Forelimb muscle (tissue), 1 donor: Measurements from ENCODE around the gene ELMOD3. TPM values are rescaled to one million over a fixed set of nuclear protein-coding genes. Genes with fewer than 3 reads are reported as not detected.
"Not testable (repeated sequence)": the region's sequence is repeated elsewhere in the genome, so short reads cannot be mapped to it uniquely, and the experiment has no call there.

Experiments
- DNase-seq: peaks from one replicate; pipeline ENCODE4 v3.0.0-alpha.2; 2013; ENCODE audit warnings: low read depth
- polyA plus RNA-seq: library from polyadenylated mRNA; unstranded; fragments of 120-200 nt; gene quantifications from one replicate; pipeline ENCODE4 v1.2.1, GENCODE V29; 2013; ENCODE audit not compliant: insufficient read length

ELMOD3 gene
- polyA plus RNA-seq: 15.5 TPM

GRCh38 chr2:85354286-85355072 lies at the start of gene ELMOD3, which contains the start of gene RETSAT:
Gene ELMOD3, plus strand, starts transcription at chr2:85354769. Its CDS starts 2,430 bp downstream, at chr2:85357199.
Gene RETSAT, minus strand, starts transcription at chr2:85354528. Its CDS starts 21 bp downstream, at chr2:85354507.
- DNase-seq: peak; percentile 99

GRCh38 chr2:85307527-85307897 lies 47.1 kb upstream of the ELMOD3 start:
- no peak for DNase-seq

- DNase-seq: no peak
Observed at GRCh38 chr2:85308201-85308600, 46.4 kb upstream of the ELMOD3 start.

- no peak for DNase-seq
Observed at GRCh38 chr2:85308896-85309555, 45.5 kb upstream of the ELMOD3 start.

- no peak for DNase-seq
Observed at GRCh38 chr2:85309699-85310321, 44.8 kb upstream of the ELMOD3 start.

- no peak for DNase-seq
Observed at GRCh38 chr2:85310330-85310729, 44.2 kb upstream of the ELMOD3 start.

GRCh38 chr2:85312404-85312803 lies 42.2 kb upstream of the ELMOD3 start:
- DNase-seq: no peak

- no peak for DNase-seq
Observed at GRCh38 chr2:85314884-85315242, 39.7 kb upstream of the ELMOD3 start.

GRCh38 chr2:85315921-85316320 lies 38.6 kb upstream of the ELMOD3 start:
- DNase-seq: not testable (repeated sequence)

GRCh38 chr2:85318222-85319074 lies 36.1 kb upstream of the ELMOD3 start:
- DNase-seq: no peak

- DNase-seq: no peak
Observed at GRCh38 chr2:85319796-85320195, 34.8 kb upstream of the ELMOD3 start.

- DNase-seq: no peak
Observed at GRCh38 chr2:85323351-85323987, 31.1 kb upstream of the ELMOD3 start.

GRCh38 chr2:85323988-85324367 lies 30.6 kb upstream of the ELMOD3 start:
- DNase-seq: not testable (repeated sequence)

GRCh38 chr2:85324639-85325465 lies 29.7 kb upstream of the ELMOD3 start:
- no peak for DNase-seq

- DNase-seq: no peak
Observed at GRCh38 chr2:85325466-85325811, 29.1 kb upstream of the ELMOD3 start.

- no peak for DNase-seq
Observed at GRCh38 chr2:85326406-85327159, 28.0 kb upstream of the ELMOD3 start.

GRCh38 chr2:85327160-85327821 lies 27.3 kb upstream of the ELMOD3 start:
- DNase-seq: no peak

GRCh38 chr2:85327822-85328617 lies 26.5 kb upstream of the ELMOD3 start, which contains the start of gene TGOLN2:
Gene TGOLN2, minus strand, starts transcription at chr2:85327989. Its CDS starts 27 bp downstream, at chr2:85327962.
- DNase-seq: peak; percentile 58
